ENCODE measurements around the gene MFSD1.

MFSD1 gene, protein sequence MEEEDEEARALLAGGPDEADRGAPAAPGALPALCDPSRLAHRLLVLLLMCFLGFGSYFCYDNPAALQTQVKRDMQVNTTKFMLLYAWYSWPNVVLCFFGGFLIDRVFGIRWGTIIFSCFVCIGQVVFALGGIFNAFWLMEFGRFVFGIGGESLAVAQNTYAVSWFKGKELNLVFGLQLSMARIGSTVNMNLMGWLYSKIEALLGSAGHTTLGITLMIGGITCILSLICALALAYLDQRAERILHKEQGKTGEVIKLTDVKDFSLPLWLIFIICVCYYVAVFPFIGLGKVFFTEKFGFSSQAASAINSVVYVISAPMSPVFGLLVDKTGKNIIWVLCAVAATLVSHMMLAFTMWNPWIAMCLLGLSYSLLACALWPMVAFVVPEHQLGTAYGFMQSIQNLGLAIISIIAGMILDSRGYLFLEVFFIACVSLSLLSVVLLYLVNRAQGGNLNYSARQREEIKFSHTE

DNA sequence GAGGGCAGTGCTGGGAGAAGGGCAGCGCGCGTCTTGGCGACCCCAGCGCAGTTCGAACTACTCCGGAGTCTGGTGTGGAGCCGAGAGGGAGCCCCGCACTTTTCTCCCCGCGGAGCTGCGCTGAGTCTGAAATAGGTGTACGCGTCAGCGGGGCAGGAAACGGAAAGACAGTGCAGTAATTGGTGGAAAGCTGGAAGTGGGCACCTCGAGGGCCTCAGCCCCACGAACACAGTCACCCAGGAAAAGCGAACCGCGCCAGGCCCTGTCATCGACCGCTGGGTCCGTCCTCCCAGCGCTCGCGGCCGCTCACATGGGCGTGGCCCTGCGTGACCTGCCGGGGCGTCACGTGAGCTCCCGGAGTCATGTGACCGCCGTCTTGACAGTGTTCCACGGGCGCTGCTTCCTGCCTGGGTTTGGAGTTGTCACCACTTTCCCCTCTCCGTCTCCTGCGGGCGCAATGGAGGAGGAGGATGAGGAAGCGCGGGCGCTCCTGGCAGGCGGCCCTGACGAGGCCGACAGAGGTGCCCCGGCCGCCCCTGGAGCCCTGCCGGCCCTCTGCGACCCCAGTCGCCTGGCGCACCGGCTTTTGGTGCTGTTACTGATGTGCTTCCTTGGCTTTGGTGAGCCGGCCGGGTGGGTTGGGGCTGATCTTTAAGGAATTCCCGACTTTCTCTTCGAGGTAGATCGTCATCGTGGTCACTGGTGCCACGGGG lies at the start of gene MFSD1:
MFSD1 (plus strand) TSS at position 359 of the 713 bp plus-strand sequence; CDS start at position 458, 99 bp downstream.
- peak; percentile 71 for DNase-seq

DNA sequence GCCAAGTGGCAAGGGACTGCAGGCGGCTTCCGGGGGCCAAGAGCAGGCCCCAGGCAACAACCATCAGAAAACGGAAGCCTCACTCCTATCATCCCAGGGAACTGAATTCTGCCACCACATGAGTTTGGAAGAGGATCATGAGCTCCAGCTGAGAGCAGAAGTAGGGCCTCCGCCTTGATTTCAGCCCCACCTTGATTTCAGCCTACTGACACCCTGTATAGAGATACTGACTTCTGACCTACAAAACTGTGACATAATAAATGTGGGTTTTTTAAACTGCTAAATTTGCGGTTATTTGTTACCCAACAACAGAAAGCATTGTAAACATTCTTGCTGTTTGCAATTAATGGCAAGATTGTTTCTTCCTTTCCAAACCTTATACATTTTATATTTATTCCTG lies 48.0 kb upstream of the MFSD1 start:
- DNase-seq = no peak

DNA sequence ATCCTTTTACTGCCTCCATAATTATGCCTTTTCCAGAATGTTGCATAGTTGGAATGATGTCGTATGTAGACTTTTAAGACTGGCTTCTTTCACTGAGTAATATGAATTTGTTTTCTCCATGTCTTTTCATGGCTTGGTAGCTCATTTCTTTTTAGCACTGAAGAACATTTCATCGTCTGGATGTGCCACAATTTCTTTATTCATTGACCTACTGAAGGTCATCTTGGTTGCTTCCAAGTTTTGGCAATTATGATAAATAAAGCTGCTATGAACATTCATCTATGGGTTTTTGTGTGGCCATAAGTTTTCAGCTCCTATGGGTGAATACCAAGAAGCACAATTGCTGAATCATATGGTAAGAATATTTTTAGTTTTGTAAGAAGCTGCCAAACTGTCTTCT lies 46.4 kb upstream of the MFSD1 start:
- DNase-seq = no peak

DNA sequence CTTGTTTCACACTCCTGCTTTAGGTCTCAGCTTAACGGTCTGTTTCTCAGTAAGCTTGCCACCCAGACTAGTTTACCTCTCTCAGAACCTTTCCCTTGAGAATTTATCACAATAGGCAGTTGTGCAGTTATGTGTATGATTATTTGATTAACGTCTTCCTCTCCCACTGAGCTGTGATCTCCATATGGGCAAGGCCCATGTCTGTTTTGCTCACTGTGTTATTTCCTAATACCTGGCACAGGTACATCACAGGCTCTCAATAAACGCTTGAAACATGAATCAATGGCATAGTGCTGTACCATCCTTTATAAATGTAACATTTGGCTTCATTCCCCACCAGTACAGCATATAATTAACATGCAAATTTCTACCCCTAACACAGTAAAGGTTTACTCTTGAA lies 40.5 kb upstream of the MFSD1 start:
- DNase-seq = peak; percentile 4

DNA sequence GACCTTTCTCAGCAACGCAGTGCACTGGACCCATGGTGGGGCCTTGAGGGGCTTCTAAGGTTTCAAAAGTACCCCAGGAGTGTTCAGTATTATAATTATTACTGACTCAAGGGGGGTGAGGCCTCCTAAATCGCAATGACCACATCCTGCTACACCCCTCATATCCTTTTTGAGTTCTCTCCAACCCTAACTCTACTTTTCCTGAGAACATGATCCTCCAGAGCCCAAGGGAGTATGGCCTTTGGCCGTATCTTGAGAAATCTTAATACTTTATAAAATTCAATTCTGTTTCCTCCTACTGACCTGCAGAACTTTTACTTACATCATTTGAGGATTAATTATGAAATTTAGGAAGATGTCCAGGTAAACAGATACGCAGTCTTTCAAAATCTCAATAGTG lies 39.2 kb upstream of the MFSD1 start:
- no peak for DNase-seq

DNA sequence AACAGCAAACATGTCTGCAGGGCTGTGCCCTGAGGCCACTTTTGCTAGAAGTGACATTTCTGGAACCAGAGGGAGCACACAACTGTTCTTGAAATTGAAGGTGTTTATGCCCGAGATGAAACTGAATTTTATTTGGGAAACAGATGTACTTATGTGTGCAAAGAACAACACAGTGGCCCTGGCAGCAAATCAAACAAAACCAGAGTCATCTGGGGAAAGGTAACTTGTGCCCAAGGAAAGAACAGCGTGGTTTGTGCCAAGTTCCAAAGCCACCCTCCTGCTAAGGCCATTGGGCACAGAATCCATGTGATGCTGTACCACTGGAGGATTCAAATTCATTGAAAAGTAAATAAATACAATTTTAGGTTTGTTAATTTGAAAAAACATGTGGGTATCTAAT lies 38.4 kb upstream of the MFSD1 start:
- no peak for DNase-seq

DNA sequence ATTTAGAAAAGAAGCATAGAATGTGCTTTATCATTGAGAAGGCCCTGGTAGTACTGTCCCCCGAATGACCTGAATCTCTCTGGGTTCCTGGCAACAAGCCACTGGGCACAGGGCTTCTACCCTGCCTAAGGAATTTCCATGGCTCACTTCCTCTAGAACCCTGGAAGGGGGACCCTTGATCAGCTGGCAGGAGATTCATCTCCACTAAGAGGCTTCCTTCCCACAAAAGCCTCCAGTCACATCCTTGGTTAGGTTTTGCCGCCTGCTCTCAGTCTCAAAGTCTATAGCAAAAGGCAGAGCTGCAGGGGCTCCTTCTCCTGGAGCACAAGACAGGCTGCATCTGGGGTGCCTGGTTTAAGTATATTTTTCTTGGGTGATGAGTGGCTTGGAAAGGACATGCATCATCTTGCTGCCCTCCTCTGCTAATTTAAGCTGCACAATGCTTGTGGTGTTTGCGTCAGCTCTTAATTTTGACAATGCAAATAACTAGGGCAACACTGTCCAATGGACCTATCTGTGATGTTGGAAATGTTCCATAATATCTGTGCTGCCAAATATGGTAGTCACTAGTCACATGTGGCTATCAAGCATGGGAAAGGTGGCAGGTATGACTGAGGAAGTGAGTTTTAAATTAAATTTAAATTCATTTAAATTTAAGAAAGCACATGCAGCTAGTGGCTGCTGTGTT lies 36.2 kb upstream of the MFSD1 start:
- DNase-seq = no peak

DNA sequence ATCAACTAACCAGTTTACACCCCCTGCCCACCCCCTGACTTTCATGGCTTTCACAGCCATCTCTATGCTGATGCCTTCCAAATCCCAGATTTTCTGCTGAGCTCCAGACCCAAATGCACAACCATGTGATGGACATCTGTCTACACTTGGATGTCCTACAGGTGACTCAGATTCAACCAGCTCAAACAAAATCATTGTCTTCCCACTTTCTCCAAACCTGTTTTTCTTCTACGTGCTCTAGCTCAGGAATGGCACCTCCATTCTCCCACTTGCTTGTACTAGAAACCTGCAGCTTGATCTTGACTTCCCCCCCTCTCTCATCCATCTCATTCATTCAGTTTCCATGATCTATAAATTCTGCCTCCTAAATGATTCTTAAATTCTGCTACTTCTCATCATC lies 35.5 kb upstream of the MFSD1 start:
- DNase-seq = no peak

DNA sequence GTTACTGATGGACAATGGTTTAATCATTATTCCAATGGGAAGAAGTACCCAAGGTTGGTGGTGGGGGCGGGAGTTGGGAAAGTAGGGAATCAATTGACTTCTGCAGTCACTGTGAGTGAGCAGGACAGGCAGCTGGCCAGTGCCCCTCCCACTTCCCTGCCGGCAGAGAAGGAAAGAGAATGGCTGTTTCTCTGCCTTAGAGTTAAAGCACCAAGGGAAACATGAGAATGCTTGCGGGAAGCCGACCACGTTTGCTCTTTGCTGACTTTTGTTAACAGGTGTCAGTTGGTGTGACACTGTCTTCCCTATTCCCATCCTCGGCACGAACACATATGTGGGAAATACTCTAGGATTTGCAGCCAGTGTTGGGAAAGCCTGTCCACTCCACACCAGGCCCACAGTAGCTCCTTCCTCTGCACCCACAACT lies 33.5 kb upstream of the MFSD1 start:
- DNase-seq = no peak

DNA sequence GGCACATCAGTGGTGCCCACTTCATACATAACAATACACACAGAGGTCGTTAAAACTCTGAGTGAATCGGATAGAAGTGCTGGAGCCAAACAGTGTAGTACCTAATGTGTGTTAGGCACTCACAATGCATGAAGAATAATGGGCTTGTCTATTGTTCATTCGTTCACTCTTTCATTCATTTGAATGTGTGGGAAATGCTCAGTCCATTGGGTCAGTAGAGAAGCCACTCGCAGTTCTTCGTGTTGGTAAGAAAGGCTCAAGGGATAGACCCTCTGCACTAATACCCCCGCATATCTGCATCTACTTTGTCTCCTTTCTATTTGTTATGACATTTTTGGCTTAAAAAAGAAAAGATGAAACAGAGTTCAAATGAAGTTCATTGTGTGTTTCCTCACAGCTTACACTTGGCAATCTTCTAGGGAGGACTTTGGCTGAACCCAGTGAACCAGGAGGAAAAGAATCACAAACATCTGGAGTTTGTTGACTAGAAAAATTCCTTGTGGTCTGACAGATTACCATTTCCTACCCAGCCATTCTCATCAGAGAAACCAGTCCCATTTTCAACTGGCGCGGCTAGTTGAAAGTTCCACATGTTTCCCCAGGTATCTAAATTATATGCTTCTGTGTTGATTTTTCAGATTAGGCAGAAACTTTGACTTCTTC lies 32.8 kb upstream of the MFSD1 start:
- DNase-seq = no peak

DNA sequence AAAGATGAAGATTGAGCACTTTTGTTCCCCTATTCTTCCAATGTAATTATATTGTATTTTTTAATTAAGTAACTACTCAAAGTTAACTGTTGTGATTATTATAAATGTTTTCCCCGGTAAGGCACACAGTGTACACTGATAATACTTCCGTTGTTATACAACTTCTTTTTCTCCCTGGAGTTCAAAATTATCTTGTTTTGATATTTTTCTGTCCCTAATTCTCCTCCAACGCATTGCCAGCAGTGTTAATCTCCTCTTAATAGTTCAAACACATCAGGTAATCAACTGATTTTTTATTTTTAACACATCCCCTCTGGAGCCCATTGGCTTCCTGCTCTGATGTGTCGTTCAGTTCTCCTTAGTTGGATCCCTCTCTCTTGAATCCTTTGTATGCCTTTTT lies 32.3 kb upstream of the MFSD1 start:
- DNase-seq = no peak

DNA sequence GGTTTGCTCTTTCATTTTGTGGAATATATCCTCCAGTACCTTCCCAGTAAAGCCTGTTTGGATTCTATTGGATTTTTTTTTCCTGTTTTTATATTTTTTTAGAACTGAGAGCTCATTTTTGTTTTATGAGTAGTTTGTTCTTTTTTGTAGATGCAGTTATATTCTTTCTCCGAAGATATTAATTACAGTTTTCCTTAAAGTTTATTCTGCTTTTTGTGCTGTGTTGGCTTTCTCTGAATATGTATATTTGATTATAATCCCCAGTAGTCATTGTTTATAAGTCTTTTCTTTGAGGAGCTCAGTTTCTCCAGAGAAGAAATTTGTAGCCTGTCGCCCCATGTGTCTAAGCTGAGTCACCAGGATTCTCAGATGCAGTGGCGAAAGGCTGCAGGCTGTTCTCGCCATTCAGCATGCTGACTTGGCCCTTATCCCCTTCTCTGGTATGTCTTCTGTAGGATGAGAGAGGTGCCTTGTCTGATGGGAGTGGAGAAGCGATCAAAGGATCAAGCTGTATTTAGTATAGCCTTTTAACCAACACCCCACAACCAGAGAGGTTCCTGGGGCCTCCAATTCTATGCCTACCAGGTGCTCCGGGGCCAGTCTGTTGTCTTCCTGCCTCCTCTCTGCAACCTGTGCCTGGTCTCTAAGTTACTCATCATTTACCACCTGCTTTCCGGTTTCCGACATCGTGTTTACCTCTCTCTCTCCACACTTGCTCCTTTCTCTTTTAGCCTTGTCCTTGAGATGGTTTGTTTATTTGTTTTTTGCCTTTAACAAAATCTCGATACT lies 31.7 kb upstream of the MFSD1 start:
- no peak for DNase-seq

DNA sequence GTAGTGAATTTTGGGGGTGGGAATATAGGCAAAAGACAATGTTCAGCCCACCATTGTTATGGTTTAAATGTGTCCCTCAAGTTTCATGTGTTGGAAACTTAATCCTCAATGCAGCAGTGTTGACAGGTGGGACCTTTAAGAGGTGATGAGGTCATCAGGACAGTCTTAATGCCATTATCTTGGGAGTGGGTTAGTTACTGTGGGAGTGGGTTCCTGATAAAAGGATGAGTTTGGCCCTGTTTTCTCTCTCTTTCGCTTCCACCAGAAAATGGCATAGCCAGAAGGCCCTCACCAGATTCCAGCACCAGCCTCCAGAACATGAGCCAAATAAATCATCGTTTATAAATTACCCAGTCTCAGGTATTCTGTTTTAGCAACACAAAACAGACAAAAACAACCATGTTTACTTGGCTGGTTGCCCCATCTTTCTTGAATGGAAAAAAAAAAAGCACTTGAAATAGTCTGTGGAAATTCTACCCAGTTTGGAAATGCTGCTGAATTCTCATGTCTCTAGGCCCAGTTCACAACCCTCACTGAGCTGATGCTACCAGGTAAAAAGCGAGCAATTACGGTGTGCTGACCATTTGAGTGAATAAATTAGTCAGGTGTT lies 31.0 kb upstream of the MFSD1 start:
- DNase-seq = no peak

DNA sequence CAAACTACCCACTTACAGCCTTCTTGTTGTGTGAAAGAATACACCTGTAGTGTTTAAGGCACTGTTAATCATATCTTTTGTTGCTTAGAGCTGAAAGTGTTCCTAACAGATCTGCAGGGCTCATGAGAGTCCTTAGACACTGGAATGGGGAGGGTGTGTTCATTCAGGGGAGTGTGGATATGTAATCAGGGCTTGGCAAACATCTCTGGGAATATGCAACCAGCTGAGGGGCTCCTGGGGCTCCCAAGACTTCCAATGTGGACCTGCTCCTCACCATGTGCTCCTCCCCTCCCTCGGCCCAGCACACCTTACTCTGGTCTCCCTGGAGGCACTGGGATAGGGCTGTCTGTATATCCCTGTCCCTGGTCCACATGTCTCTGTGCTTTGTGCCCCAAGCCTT lies 30.3 kb upstream of the MFSD1 start:
- no peak for DNase-seq

DNA sequence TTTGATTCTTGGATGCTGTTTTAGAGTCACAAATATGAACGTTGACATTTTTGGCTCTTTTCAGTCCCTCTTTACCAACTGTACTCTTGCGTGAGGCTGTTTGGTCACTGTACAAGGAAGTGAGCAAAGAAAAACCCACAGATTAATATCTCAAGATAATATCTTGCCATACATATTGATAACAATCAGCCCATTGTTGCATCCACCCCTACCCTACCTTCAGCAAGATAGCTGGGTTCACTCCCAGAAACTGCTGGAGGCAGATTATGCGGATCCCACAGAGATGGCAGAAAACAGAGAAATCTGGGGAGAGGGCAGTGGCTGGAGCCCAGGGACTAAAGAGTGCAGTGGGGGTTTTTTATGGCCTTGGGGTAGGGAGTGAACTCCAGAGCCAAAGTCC lies 29.9 kb upstream of the MFSD1 start:
- DNase-seq = no peak

DNA sequence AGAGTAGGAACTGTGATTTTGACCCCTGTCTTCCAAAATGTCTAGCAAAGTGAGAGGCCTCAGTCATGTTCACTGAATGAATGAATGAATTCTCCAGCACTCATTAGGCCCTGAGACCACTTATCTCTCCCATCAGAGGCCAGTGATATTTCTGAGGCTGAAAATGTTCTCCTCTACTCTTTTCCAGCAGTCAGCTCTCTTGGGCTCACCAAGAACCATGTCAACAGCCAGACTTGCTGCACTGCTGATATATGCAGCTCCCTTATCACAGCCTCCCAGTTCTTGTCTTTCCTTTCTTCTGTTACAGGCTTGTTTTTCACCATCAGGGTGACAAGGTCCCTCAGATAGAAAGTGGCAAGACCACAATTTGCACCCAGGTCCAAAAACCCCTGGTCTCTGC lies 28.7 kb upstream of the MFSD1 start:
- no peak for DNase-seq

DNA sequence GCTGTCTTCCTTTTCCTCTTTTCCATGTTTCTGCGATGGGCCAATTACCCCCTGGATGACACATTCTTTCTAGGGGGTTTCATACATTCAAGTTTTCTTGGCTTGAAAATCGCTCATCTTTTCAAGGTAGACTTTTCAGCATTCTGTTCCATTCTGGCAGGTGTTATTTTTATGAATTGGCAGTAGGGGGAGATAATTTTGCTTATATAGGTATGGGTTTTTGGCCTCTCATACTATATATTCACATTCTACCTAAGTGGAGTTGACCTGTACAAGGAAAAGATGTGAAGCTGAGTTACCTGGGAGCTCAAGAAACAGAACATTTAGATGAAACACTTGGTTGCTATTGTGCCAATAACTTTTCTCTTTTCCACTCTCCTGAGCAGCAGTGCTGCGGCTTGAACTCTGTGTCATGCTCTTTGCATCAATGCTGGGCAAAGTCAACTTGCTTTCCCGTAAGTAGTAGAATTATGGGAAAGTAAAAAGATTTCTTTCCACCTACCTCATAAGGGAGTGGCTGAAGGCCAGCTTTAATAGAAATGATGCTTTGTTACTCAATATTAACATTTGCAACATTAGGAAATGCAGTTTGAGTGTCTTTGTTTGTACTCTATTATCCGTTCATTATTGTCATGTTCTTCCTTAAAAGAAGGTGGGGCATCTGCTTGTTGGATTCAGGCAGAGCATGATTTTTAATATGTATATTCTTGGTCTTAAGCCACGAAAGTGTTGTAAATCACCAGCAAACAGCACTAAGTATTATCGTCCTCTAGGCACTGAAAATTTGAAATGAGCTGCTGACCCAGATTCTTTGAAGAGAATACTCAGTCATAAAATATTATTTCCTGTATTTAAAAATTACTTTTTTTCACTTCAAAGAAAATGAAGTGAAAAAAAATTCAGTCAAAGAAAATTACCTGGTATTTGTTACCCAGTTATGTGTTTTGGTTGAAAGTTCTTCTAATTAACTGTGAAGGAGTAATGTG lies 27.7 kb upstream of the MFSD1 start:
- DNase-seq = no peak

DNA sequence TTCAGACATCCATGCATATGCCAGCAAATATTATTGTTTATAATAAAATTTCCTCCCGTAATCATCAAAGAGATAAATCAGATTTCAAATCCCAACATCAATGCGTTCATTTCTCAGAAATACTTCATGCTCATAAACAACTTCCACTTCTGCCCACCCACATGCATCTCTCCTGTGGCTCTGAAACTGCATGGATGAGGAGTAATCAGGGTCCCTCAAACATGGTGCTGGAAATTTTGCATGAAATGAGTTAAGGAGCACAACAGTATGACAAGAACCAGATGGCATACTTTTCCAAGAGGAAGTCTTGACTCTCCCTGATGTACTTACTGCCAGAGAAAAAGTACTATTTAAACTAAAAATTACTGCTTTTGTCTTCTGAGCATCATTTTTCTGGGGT lies 26.9 kb upstream of the MFSD1 start:
- DNase-seq = no peak

DNA sequence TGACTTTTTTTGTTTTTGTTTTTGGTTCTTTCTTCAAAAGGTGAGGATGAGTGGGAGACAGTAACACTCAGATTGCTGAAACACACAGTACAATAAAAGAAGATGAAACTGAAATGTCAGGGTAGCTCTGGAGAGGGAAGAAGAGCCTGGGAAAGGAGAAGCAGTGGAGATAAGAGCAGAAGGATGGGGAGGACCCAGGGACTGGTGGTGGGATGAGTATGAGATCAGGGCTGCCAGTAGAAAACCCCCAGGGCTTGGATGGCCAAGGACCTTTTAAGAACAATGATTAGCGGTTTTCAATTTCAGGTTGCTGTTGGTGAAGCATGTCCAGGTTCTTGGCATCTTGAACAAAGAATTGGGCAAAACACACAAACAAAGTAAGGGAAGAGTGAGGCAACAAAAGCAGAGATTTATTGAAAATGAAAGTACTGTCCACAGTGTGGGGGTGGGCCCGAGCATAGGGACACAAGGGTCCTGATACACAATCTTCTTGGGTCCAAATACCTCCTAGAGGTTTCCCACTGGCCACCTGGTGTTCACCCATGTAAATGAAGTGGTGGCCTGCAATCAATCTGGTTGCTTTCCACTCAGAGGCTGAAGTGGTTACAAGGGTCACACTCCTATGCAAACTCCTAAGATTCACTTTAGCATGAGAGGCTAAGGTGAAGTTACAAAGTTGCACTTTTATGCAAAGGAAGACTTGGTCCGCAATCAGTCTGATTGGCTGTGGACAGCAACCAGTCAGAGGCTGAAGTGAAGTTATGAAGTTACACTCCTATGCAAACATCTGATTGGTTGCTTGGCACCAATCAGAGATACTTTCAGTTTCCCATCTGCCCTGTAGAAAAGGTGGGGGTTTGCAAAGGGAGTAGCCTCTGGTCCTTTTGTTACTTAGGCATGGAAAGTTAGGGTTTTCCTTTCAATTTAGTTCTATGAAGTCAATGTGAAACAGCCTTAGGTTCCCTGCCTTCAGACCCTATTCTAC lies 26.1 kb upstream of the MFSD1 start:
- DNase-seq = no peak

Measured in NCI-H526 treated with DMSO at 0.1 percent for 48 hours (cell line).